A549 treated with AZD2906 at 1 μM for 4 hours (cell line): ENCODE data around the gene MAGEB2. TPM values are rescaled to one million over a fixed set of nuclear protein-coding genes. Genes with fewer than 3 reads are reported as not detected.

ENCODE experiments used
- total RNA-seq: library from RNA; stranded (reverse); fragments of 200-300 nt; extraction: Qiagen RNA extraction; gene quantifications from 5 replicates; pipeline ENCODE4 v1.2.3, GENCODE V29; 2022

The MAGEB2 gene, protein sequence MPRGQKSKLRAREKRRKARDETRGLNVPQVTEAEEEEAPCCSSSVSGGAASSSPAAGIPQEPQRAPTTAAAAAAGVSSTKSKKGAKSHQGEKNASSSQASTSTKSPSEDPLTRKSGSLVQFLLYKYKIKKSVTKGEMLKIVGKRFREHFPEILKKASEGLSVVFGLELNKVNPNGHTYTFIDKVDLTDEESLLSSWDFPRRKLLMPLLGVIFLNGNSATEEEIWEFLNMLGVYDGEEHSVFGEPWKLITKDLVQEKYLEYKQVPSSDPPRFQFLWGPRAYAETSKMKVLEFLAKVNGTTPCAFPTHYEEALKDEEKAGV
- not detected in 5 replicates for total RNA-seq

GRCh38 chrX:30215357-30215843 is at the start of gene MAGEB2:
Gene MAGEB2, plus strand, starts transcription at chrX:30215563. Its CDS starts 3,018 bp downstream, at chrX:30218581.

DNA sequence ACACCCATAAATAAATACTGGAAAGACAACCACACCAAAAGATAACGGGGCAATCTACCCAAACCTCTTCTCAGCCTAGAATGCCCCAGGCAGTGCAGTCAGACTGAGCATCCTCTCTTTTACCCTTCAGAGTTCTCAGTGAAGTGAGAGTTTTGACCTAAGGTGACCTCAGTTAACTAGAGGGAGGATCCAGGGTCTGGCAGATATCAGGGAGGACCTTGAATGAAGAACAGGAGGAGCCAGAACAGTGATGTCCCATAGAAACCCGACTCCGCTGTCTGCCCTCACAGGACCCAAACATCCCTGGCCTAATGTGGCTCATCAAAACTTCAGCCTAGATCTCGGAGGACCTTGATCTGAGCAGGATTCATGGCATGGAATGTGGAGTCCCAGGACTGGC is 15.0 kb downstream of the MAGEB2 start, which contains the start of gene MAGEB3:
Gene MAGEB3 (plus strand): TSS at position 263 of the 400 bp plus-strand sequence. CDS start 5,268 bp downstream, outside the sequence.

DNA sequence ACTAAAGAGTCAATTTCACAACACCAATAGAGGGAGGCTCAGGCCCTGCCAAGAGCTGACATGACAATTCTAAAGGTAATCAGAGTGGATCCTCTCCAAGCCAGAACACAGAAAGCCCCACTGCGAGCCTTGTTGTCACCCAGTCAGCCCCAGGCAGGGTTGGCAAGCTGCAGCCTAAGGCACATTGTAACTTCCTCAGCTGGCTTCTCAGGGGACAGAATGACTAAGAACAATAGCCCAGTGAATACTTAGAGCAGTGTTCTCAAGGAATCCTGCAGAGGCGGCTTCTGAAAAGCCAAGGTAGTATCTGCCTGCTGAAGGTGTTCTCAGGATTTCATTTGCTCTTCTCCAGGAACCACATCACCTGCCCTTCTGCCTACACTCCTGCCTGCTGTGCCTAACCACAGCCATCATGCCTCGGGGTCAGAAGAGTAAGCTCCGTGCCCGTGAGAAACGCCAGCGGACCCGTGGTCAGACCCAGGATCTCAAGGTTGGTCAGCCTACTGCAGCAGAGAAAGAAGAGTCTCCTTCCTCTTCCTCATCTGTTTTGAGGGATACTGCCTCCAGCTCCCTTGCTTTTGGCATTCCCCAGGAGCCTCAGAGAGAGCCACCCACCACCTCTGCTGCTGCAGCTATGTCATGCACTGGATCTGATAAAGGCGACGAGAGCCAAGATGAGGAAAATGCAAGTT is 26.5 kb downstream of the MAGEB2 start, which contains the start of gene MAGEB4:
Gene MAGEB4 (plus strand): TSS at position 277 of the 692 bp plus-strand sequence. CDS start 136 bp downstream, at position 413.

DNA sequence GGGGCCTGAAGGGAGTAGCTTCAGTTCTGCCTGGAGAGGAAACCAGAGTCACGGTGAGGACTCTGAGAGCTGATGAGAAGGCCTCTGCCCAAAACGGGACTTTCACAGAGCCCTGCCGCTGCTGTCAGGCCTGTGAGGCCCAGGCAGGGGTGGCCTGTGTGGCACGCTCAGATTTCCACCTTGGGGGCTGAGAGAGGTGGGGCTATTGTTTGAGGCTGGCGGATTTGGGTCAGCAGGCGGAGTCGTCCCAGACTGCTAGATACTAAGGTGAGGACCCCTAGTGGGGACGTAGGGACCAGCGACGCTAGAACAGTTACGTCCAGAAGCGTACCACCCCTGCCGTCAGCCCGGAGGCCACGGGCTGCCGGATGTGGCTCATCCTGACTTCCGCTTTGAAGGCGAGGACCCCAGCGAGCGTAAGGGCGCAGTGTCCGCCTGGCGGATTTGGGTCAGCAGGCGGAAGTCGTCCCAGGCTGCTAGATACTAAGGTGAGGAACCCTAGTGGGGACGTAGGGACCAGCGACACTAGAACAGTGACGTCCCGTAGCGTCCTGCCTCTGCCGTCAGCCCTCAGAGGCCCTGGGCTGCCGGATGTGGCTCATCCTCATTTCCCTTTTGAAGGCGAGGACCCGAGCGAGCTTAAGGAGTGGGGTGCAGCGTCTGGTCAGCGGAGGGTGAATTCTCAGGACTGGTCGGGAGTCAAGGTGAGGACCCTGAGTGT is 31.6 kb downstream of the MAGEB2 start, which contains the start of gene MAGEB1:
Gene MAGEB1 (plus strand): TSS at position 378 of the 721 bp plus-strand sequence. CDS start 3,348 bp downstream, outside the sequence.

Other genes starting within 250 kb of the MAGEB2 start
- not detected in 5 replicates for gene MAGEB3, start 15.1 kb downstream of the MAGEB2 start, total RNA-seq
- gene MAGEB4, start 26.4 kb downstream of the MAGEB2 start, total RNA-seq = not detected in 5 replicates
- gene MAGEB1, start 31.6 kb downstream of the MAGEB2 start, total RNA-seq = not detected in 5 replicates
- 15.9 to 29.0 TPM (median 19.5 TPM) in 5 replicates for gene NR0B1, start 93.8 kb downstream of the MAGEB2 start, total RNA-seq